Cardiac muscle cell (in vitro differentiated cells and primary cell): ENCODE data around the gene DNHD1. TPM values are rescaled to one million over a fixed set of nuclear protein-coding genes. Genes with fewer than 3 reads are reported as not detected.
A peak's percentile ranks its signal among the peaks of the same experiment; 100 is the strongest.

Experiments used
- DNase-seq, 2 donors: peaks; one replicate each; pipeline versions ENCODE4 v3.0.0 to v3.0.0-alpha.2; 2010 to 2017; ENCODE audit warnings: low read depth in 1 of 2, low spot score in 1 of 2
- H3K27ac ChIP-seq: fragments of 200-600 bp; sonication (generic); 2 replicates; pipeline ENCODE4 v1.5.1; 2016
- H3K27me3 ChIP-seq: fragments of 200-600 bp; sonication (generic); 2 replicates; pipeline ENCODE4 v1.6.0; 2016; ENCODE audit warnings: control low read depth
- H3K36me3 ChIP-seq: fragments of 200-600 bp; sonication (generic); 2 replicates; pipeline ENCODE4 v1.5.1; 2016; ENCODE audit warnings: control low read depth
- H3K4me1 ChIP-seq: fragments of 200-600 bp; sonication (generic); 2 replicates; pipeline ENCODE4 v1.8.1; 2017; ENCODE audit warnings: low read depth, mild to moderate bottlenecking, mixed run types
- H3K4me3 ChIP-seq: fragments of 200-600 bp; sonication (generic); 2 replicates; pipeline ENCODE4 v1.5.1; 2016; ENCODE audit warnings: mild to moderate bottlenecking
- H3K9me3 ChIP-seq: fragments of 200-600 bp; sonication (generic); 2 replicates; pipeline ENCODE4 v1.5.1; 2017; ENCODE audit warnings: low read depth, mild to moderate bottlenecking, control low read depth
- CTCF ChIP-seq: IDR thresholded peaks from 2 replicates; pipeline ENCODE4 v1.5.1; 2012; ENCODE audit warnings: low read depth, mild to moderate bottlenecking, low read length
- polyA plus RNA-seq: library from polyadenylated mRNA; unstranded; fragments of >200 nt; fragmentation: Nextera tagmentation; extraction: Ambion mirVana; gene quantifications from 2 replicates; pipeline ENCODE4 v1.2.1, GENCODE V29; 2016
- total RNA-seq: library from RNA; depleted of rRNA; stranded (reverse); fragments of >200 nt; gene quantifications from 2 replicates; pipeline ENCODE4 v1.2.3, GENCODE V29; 2016

DNHD1 gene
- total and polyA plus RNA-seq, 2 experiments from 2014 or later = 8.8 to 24.5 TPM

GRCh38 chr11:6482441-6482840, 14.6 kb upstream of the DNHD1 start:
- H3K36me3 ChIP-seq = peaks cover 24% of the 10 kb centered on the region
- H3K4me3 ChIP-seq = peak overlapping the region; percentile 79
- TF ChIP-seq CTCF = no peak
- no peaks in the 10 kb centered on the region for H3K9me3 ChIP-seq
- DNase-seq = no peak
- peak overlapping the region; percentile 99 for H3K27ac ChIP-seq
- H3K27me3 ChIP-seq = no peaks in the 10 kb centered on the region
- peaks cover 8% of the 10 kb centered on the region for H3K4me1 ChIP-seq

GRCh38 chr11:6483015-6483414, 14.1 kb upstream of the DNHD1 start:
- no peak for DNase-seq
- H3K36me3 ChIP-seq = peaks cover 26% of the 10 kb centered on the region
- H3K27ac ChIP-seq = no peak overlapping the region
- H3K27me3 ChIP-seq = no peaks in the 10 kb centered on the region
- H3K4me3 ChIP-seq = no peak overlapping the region
- peaks cover 8% of the 10 kb centered on the region for H3K4me1 ChIP-seq
- no peak for TF ChIP-seq CTCF
- H3K9me3 ChIP-seq = no peaks in the 10 kb centered on the region

GRCh38 chr11:6485661-6486060, 11.4 kb upstream of the DNHD1 start:
- H3K36me3 ChIP-seq = peaks cover 29% of the 10 kb centered on the region
- no peaks in the 10 kb centered on the region for H3K27me3 ChIP-seq
- H3K4me1 ChIP-seq = peaks cover 8% of the 10 kb centered on the region
- no peak for TF ChIP-seq CTCF
- no peak overlapping the region for H3K27ac ChIP-seq
- no peaks in the 10 kb centered on the region for H3K9me3 ChIP-seq
- peak in 1 of 2 donors; percentile 54 for DNase-seq
- no peak overlapping the region for H3K4me3 ChIP-seq

GRCh38 chr11:6486256-6486655, 10.8 kb upstream of the DNHD1 start:
- Histone ChIP-seq H3K36me3 (peaks cover 29% of the 10 kb centered on the region), H3K27me3 (no peaks in the 10 kb centered on the region), H3K27ac (no peak overlapping the region), H3K9me3 (no peaks in the 10 kb centered on the region), H3K4me1 (peaks cover 8% of the 10 kb centered on the region), H3K4me3 (no peak overlapping the region)
- no peak for DNase-seq
- no peak for TF ChIP-seq CTCF

GRCh38 chr11:6486938-6487337, 10.1 kb upstream of the DNHD1 start:
- Histone ChIP-seq H3K4me3 (no peak overlapping the region), H3K27ac (no peak overlapping the region), H3K4me1 (peaks cover 8% of the 10 kb centered on the region), H3K36me3 (peaks cover 29% of the 10 kb centered on the region), H3K9me3 (no peaks in the 10 kb centered on the region), H3K27me3 (no peaks in the 10 kb centered on the region)
- no peak for DNase-seq
- TF ChIP-seq CTCF = no peak

GRCh38 chr11:6488342-6488741, 8.7 kb upstream of the DNHD1 start:
- TF ChIP-seq CTCF = no peak
- no peaks in the 10 kb centered on the region for H3K4me1 ChIP-seq
- H3K9me3 ChIP-seq = no peaks in the 10 kb centered on the region
- no peak for DNase-seq
- no peak overlapping the region for H3K4me3 ChIP-seq
- H3K36me3 ChIP-seq = peaks cover 26% of the 10 kb centered on the region
- no peaks in the 10 kb centered on the region for H3K27me3 ChIP-seq
- no peak overlapping the region for H3K27ac ChIP-seq
